HCEC 1CT (cell line): Measurements from ENCODE around the gene BET1L.
A peak's percentile ranks its signal among the peaks of the same experiment; 100 is the strongest.
"Not testable (repeated sequence)": the region's sequence is repeated elsewhere in the genome, so short reads cannot be mapped to it uniquely, and the experiment has no call there.

ENCODE experiments used
- DNase-seq: peaks from one replicate; pipeline ENCODE4 v3.0.0-alpha.2; 2017

Gene BET1L

DNA sequence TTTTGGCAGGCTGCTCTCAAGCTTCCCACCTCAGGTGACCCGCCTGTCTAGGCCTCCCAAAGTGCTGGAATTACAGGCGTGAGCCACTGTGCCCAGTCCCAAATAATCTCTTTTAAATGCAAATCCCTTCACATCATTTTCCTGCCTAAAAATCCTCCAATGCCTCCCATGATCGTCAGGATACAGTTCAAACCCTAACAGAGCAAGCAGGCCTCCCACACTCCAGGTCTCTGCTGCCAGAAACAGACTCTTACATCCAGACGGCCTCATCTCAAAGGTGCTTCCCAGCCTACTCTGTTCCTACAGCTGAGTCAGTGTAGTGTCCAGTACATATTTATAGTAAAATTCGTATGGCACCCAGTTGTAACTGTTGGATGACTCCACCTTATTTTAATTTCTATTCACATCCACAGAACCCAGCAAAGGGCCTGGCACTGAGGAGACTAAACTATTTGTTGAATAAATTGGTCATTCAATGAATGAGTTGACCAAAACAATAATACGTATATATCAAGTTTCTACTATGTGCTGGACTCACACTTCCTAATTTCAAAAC lies 20.7 kb upstream of the BET1L start:
- DNase-seq = no peak

DNA sequence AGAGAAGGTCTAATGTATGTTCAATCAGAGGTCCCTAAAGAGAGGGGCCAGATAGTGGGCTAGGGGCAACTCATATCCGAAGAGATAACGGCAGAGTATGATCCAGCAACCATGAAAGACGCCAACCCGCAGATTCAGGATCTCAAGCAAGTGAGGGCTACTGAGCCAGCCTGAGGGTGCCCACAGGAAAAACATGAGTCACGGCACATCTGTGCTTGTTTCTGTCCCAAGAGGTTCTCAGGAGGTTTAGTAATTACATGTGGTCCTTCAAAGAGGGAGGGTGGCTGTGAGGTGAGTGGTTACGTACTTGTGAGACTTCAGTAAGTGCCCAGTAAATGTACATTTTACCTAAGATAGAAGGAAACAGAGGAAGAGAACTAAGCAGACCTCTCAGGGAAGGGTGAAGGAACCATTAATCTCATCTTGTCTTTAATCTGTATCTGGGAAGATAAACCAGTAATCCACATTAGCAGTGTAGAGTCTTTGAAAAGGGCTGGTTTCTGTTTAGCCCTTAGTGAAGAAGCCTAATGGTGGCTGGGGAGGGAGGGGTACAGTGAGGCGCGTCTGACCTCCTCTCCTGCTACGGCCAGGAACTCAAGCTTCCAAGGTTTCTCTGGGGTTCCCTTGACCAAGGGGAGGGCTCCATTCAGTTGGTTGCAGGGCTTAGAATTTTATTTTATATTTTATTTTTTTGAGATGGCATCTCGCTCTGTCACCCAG lies 18.7 kb upstream of the BET1L start:
- peak; percentile 27 for DNase-seq

DNA sequence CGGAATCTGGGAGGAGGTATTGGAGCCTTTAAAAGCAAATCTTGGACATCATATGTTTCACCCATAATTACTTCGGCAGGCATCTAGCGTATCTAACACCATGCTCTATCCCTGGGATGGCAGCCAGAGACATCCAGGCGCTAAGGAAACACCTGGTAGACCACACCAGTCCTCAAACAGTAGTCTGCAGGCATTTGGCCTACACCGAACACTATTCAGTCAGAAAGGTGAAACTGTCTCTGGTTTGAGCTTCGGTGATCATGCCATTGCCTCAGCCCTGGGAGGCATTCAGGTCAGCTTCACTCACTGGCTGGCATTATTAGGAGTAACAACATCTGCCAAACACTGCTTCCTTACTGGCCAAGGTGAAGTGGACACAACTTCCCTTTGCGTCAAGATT lies 17.2 kb upstream of the BET1L start:
- no peak for DNase-seq

DNA sequence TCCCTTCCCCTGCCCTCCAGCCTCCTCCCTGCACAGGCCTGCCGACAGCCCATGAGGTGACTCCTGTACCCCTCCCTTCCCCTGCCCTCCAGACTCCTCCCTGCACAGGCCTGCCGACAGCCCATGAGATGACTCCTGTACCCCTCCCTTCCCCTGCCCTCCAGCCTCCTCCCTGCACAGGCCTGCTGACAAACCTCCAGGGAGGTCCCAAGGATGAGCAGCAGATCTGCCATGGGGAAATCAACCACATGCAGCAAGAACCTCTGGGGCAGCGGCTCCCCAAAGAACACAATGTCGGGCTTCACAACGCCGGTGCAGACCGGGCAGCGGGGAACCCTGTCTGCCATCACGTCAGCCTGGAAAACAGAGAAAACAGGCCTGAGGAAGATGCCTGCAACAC lies 16.7 kb upstream of the BET1L start:
- DNase-seq = no peak

DNA sequence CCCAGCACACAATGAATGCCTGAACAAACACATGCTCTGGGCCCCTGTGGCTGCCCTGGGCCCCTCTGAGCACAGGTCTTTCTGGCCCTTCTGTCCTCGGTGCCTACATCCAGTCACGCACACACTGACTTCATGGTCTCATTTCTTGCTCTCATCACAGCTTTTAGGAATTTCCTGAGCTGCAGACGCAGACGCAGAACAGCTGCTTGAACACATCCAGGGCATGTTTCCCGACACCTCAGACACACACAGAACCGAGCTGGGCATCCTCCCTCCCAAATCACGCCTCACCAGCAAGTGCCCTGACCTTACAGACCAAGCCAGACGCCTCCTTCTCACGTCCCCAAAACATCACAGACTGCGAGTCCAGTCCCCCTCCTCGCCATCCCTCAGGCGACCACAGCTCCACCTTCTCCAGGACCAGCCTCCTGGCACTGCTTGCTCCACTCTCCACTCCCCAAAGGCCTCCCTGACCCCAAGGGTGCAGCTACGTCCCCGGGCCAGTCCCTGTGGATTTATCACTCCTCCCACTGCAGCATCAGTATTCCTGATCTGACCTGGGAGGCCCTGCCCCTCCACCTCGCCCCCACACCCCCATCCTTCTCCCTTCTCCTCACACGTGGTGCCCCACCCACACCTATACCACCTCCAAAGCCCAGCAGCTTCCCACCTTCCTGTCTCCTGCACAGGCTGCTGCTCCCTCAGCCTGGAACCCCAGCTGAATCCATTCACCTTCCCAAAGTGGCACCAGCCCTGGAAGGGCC lies 16.0 kb upstream of the BET1L start:
- DNase-seq = no peak

DNA sequence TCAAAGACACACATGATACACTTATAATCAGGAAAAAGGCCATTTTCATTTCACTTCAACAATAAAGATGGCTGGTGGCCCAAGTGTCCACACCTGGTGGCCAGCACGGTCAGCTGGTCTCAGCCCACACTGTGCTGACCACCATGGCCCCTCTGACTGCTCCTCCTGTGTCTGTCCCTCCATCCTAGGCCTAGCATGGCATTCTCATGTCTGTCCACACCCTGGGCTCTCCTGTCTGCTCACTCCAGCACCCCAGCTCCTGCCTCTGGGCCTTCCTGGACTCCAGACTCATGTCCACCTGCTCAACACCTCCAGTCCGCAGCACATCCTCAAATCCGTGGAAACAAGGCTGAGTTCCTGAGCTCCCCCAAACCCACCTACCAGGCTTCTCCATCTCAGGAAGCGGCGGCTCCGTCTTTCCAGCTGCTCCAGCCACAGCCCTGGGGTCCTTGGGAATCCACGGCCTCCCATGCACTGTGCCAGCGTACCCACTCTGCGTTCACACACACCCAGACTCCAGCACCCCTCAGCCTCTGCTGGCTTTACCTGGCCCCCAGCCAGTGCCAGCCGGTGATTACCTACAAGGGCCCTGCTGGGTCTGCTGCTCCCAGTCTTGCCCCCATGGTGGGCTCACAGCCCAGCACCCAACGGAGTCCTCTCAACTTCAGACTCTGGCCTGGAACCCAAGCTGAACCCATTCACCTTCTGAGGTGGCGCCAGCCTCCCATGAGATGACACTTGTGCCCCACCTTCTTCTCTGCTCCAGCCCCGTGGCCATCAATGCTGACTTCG lies 15.0 kb upstream of the BET1L start:
- no peak for DNase-seq

DNA sequence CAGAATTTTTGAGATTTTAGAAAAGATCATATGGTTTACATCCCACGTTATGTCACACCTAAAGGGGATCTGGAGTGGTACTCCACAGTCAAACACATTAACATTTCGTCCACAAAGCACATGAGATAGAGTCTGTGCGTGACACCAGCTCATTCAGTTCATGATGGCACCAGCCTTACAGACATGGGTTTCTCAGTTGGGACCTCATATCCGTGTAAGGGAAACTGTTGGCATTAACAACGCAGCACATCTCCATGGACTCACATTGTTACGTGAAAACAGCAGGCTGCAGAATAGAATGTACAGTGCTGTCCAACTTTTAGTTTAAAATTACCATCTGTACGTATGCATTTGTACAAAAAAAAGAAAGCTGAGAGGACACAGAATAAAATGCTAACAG lies 14.3 kb upstream of the BET1L start:
- no peak for DNase-seq

DNA sequence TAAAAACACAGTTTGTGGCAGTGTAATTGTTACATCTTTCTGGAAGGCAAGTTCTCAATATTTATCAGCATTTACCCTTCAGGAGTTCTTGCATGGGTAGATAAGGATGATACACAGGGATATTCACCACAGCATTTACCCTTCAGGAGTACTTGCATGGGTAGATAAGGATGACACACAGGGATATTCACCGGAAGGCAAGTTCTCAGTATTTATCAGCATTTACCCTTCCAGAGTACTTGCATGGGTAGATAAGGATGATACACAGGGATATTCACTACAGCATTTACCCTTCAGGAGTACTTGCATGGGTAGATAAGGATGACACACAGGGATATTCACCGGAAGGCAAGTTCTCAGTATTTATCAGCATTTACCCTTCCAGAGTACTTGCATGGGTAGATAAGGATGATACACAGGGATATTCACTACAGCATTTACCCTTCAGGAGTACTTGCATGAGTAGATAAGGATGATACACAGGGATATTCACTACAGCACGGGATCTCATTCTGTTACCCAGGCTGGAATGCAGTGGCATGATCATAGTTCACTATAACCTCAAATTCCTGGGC lies 13.5 kb upstream of the BET1L start:
- not testable (repeated sequence) for DNase-seq

DNA sequence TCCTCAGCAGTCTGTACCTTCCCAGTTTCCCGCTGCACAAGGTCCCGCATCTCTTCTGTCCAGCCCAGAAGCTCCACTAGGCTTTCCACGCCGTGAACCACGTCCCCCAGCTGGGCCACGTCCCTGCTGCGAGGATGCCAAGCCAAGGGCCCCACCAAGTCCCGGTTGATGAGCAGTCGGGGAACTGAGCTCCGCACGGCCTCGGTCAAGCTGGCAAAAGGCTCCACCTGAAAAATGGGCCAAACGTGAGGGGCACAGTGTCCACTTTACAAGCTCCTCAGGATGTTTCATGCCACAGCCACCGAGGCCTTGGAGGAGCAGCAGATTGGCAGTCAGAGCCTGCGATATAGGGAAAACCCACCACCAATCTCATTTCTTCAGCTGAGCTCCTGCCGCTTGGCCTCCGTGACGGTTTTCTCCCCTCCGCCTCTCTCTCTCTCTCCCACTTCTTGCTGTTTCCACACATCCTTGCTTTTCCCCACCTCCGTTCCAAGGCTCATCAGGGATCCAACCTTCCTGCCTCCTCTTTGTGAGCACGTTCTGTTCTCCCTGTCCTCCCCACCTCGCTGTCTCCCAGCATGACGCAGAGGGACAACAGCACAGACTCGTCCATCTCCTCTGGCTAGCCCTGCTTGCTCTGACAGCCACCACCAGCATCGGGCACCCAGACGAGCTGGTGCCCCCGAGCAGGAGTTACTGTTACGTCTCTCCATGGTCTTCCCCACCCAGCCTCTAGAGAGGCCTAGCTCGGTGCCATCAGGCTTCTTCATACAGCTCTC lies 11.8 kb upstream of the BET1L start:
- DNase-seq = no peak

DNA sequence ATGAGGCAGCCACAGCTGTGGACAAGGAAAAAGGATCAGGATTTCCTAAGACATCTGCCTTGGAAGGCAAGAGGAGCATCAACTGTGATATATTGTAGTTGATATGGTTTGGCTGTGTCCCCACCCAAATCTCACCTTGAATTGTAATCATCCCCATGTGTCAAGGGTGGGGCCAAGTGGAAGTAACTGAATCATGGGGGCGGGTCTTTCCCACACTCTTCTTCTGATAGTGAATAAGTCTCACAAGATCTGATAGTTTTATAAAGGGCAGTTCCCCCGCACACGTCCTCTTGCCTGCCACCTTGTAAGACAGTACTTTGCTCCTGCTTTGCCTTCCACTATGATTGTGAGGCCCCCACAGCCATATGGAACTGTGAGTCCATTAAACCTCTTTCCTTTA lies 10.5 kb upstream of the BET1L start:
- no peak for DNase-seq

DNA sequence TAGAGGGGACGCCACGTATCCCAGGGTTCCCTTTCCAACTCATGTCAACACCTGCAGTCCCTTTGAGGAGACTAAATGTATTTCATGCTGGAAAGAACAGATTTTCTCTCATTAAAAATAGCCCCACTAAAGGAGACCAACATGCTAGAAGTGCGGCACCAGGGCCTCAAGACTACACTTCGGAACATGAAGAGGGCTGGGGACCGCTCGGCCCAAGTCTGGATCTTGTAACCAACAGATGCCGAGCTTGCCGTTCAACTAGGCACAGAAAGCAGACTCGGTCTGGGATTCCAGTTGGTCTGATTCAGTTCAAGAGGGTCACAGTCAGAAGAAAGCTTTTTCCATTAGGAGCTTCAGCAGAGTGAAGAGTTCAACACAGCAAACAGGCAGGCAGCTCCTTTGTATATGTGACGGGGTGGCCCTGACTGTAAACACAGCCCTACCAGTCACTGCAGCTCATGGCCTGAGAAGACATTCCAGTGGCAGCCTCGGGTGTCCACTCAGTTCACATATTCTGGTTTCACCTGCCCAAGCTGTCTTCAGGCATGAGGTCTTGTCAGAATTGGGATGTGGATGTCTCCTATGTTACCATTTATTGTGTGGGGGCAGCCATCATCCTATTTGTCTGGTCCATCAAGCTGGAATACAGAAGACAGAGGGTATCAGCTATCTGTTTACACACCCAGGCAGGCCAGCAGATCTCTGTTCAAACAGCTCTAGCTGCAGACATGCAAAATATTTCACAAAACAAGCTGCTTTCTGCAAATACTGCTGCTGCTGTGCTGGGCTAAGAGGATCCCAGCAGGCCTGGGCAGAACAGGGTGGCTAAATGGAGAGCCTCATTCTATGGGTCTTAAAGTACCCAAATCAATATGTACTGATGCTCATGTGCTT lies 9.1 kb upstream of the BET1L start:
- no peak for DNase-seq

DNA sequence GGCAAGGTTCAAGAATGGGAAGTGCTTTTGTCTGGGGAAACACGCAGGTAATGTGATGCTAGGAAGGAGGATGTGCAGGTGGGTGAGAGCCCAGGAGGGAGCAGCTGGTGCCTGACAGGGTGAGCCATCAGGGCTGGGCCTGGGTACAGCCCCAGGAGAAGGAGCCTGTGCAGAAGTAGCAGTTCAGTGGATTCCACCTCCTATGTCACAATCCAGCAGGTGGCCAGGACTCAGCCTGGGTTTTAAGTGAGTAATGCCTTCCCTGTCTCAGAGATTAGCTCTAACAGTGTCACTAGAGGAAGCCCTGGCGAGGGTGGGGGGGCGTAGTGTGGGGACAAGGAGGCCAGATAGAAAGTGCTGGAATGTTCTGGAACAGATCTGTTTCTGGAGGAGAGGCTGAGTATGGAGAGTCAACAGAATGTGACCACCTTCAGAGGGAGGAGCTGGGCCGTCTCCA lies 8.4 kb upstream of the BET1L start:
- DNase-seq = no peak

DNA sequence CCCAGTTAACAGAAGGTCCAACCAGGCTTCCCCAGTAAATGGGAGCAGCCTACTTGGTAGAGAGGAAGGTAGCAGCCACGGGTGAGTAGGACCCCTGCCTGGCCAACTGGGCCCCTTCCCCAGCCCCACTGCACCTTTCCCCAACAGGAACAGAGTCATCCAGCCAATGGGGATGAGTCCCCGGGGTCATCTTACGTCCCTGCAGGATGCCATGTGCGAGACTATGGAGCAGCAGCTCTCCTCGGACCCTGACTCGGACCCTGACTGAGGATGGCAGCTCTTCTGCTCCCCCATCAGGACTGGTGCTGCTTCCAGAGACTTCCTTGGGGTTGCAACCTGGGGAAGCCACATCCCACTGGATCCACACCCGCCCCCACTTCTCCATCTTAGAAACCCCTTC lies 6.9 kb upstream of the BET1L start:
- no peak for DNase-seq

DNA sequence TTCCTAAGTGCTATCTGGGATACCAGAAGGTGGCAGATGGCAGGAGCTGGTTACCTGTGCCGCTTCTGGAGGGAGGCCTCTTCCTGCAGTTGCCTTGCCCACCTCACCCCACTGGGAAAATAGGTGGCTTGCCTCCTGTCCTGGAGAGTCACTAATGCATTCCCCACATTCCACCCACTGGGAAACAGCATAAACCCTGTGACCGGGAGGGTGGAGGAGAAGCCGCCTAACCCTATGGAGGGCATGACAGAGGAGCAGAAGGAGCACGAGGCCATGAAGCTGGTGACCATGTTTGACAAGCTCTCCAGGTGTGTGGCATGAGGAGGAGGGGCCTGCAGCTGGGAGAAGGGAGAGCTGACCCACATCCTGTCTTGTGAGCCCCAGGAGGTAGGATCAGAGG lies 5.9 kb upstream of the BET1L start:
- no peak for DNase-seq

DNA sequence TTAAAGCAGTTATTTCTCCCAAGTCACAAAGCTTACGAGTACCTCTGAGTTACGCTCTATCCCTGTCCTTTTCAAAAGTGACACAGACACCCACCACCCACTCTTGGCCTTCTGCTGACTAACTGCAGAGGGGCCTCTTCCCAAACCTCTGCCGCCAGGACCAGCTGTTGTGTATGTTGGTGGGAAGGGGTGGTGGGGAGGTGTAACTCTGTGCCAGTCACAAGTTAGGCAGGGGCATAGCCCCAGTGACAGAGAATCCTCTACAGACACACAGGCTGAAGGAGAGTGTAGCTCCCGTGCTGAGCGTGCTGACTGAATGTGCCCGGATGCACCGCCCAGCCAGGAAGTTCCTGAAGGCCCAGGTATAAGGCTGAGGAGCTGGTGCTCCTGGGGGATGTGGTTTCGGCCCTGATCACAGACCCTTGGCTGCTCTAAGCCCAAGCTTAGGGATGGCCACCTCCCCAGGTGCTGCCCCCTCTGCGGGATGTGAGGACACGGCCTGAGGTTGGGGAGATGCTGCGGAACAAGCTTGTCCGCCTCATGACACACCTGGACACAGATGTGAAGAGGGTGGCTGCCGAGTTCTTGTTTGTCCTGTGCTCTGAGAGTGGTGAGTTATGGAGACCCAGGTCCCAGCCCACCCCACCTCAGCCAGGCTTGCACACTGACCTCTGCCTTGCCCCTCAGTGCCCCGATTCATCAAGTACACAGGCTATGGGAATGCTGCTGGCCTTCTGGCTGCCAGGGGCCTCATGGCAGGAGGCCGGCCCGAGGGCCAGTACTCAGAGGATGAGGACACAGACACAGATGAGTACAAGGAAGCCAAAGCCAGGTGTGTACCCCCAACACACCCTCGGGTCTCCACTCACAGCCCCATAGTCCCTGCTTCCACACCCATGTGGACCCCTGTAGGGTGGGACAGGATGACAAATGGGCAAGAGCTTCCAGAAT lies 5.2 kb upstream of the BET1L start:
- DNase-seq = no peak

DNA sequence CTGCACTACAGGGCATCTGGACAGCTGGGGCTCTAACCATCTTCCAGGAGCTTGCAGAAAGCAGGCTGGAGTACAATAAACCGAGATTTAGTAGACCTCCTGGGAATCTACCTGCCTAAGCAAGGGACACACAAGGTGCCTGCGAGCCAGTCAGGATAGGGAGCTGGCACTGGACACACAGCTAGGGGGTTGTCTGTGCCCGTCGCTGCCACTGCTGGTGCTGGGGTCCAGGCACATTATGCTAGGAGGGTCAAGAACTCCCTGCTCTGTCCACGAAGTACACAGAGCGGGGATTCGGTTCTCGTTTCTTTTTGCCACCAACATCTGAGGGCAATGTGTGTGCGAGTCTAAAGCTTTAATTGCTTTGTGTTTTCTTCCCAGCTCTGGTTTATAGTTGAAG lies 4.5 kb upstream of the BET1L start:
- DNase-seq = no peak

DNA sequence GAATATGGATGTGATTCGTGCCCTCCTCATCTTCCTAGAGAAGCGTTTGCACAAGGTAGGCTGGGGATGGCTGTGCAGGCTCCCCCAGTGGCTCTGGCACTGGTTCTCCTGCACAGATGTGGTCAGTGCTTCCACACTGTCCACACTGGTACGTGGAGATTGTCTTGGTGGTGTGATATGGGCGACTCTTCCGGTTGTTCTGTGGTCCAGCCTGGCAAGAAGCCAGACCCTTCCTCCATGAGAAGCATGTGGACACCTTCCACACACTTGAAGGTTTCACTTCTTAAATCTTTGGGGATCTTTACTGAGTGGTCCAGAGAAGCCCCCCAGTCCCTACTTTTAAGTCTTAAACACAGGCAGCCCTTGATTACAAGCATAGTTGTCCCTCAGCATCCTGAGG lies 4.1 kb upstream of the BET1L start:
- DNase-seq = no peak

DNA sequence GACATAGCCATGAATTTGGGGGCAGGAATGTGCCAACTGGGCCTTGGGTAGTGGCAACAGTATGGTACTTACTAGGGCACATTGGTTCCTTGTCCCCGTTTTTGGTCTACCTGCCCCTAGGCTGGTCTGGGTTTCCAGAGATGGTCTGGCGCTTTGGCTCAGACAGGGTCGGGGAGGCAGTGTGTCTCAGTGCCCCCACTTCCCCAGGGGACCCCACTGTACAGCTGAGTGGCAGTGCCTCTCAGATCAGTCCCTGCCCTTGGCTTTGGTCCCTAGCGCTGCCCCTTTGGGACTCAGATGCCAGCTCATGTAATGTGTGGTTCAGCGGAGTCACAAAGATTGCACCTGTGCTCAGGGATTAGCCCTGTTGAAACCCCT lies 3.6 kb upstream of the BET1L start:
- no peak for DNase-seq

DNA sequence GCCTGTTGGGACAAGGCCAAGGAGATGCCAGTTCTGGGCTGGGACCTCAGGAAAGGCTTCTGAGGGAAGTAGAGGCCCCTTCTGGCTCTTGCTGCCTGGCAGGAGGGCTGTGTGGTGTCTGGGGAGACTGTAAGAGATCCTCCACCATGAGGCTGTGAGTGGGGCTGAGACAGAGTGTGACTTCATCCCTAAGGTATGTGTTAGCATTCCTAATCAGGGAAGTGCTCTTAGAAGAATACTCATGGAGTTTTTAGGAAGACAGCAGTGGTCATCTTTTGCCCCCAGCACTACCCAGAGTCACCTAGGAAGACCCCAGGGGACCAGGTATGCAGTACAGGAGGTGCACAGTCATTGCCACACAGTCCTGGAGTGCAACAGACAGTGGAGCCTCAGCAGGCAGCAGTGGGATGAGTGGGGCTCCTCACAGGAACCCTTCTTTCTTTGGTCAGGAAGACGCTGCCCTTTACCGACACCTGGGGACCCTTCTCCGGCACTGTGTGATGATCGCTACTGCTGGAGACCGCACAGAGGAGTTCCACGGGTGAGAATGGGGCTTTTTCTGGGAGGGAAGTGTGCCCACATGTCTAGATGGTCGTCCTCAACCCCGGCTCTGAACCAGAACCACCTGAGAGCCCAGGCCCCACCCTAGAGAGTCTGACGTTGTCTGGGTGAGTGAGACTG lies 3.1 kb upstream of the BET1L start:
- peak; percentile 72 for DNase-seq
